SK-N-SH treated with all-trans-retinoic acid at 6 μM for 48 hours (cell line): ENCODE data around the gene FABP3.

Experiments used
- ATAC-seq: fragments of 200-7000 bp; cut with Tn5 transposase; 3 replicates; pipeline ENCODE4 v1.9.1; 2020; ENCODE audit warnings: mild to moderate bottlenecking, moderate library complexity
- ARNTL ChIP-seq: fragments of 450-650 bp; formaldehyde crosslinking; IDR thresholded peaks from 2 replicates; pipeline ENCODE4 v1.5.0; 2020; ENCODE audit warnings: low read depth, mild to moderate bottlenecking, moderate library complexity, borderline replicate concordance
- BACH2 ChIP-seq: fragments of 250-450 bp; sonication (Bioruptor Pico); IDR thresholded peaks from 2 replicates; pipeline ENCODE4 v1.9.0; 2021; ENCODE audit warnings: mild to moderate bottlenecking, borderline replicate concordance
- CREB5 ChIP-seq: fragments of 250-450 bp; sonication (Bioruptor Pico); IDR thresholded peaks from 2 replicates; pipeline ENCODE4 v1.5.1; 2020; ENCODE audit warnings: low read depth, mild to moderate bottlenecking, moderate library complexity
- CSDC2 ChIP-seq: fragments of 250-450 bp; sonication (Bioruptor Pico); IDR thresholded peaks from 2 replicates; pipeline ENCODE4 v1.5.0; 2020; ENCODE audit warnings: mild to moderate bottlenecking, moderate library complexity
- ESRRG ChIP-seq: fragments of 250-450 bp; sonication (Bioruptor Pico); IDR thresholded peaks from 2 replicates; pipeline ENCODE4 v1.6.1; 2021; ENCODE audit warnings: mild to moderate bottlenecking
- GLIS3 ChIP-seq: fragments of 250-450 bp; sonication (Bioruptor Pico); IDR thresholded peaks from 2 replicates; pipeline ENCODE4 v1.5.0; 2020; ENCODE audit warnings: mild to moderate bottlenecking, moderate library complexity
- PPARA ChIP-seq: fragments of 250-450 bp; sonication (Bioruptor Pico); IDR thresholded peaks from 2 replicates; pipeline ENCODE4 v1.5.0; 2020; ENCODE audit warnings: mild to moderate bottlenecking, borderline replicate concordance
- TCF4 ChIP-seq: fragments of 250-450 bp; sonication (Bioruptor Pico); IDR thresholded peaks from 2 replicates; pipeline ENCODE4 v1.8.0; 2021; ENCODE audit warnings: mild to moderate bottlenecking, moderate library complexity, borderline replicate concordance
- TOX ChIP-seq: fragments of 250-450 bp; sonication (Bioruptor Pico); IDR thresholded peaks from 2 replicates; pipeline ENCODE4 v1.8.0; 2021; ENCODE audit warnings: mild to moderate bottlenecking, moderate library complexity, borderline replicate concordance
- TSHZ2 ChIP-seq: fragments of 250-450 bp; sonication (Bioruptor Pico); IDR thresholded peaks from 2 replicates; pipeline ENCODE4 v1.5.0; 2020; ENCODE audit warnings: mild to moderate bottlenecking, moderate library complexity
- ZC3H10 ChIP-seq: fragments of 250-450 bp; sonication (Bioruptor Pico); IDR thresholded peaks from 2 replicates; pipeline ENCODE4 v1.5.1; 2021; ENCODE audit warnings: mild to moderate bottlenecking, moderate library complexity
- ZFP3 ChIP-seq: fragments of 250-450 bp; sonication (Bioruptor Pico); IDR thresholded peaks from 2 replicates; pipeline ENCODE4 v1.5.0; 2020; ENCODE audit warnings: mild to moderate bottlenecking, moderate library complexity
- ZFP30 ChIP-seq: fragments of 450-650 bp; formaldehyde crosslinking; IDR thresholded peaks from 2 replicates; pipeline ENCODE4 v1.5.0; 2022; ENCODE audit warnings: mild to moderate bottlenecking, moderate library complexity
- ZNF565 ChIP-seq: fragments of 450-650 bp; formaldehyde crosslinking; conservative IDR thresholded peaks from 2 replicates; pipeline ENCODE4 v1.5.0; 2020; ENCODE audit warnings: low read depth, mild to moderate bottlenecking, moderate library complexity
- ZNF8 ChIP-seq: fragments of 450-650 bp; formaldehyde crosslinking; IDR thresholded peaks from 2 replicates; pipeline ENCODE4 v1.5.0; 2020; ENCODE audit warnings: mild to moderate bottlenecking, moderate library complexity
- TF ChIP-seq, protein P1 (sequence below): fragments of 250-450 bp; sonication (Bioruptor Pico); IDR thresholded peaks from 2 replicates; pipeline ENCODE4 v1.8.0; 2020; ENCODE audit warnings: mild to moderate bottlenecking, moderate library complexity, borderline replicate concordance
- TF ChIP-seq, protein P2 (sequence below): fragments of 250-450 bp; sonication (Bioruptor Pico); IDR thresholded peaks from 2 replicates; pipeline ENCODE4 v1.8.0; 2021; ENCODE audit warnings: low read depth, mild to moderate bottlenecking, moderate library complexity, borderline replicate concordance
- TF ChIP-seq, protein P3 (sequence below): fragments of 250-450 bp; sonication (Bioruptor Pico); IDR thresholded peaks from 2 replicates; pipeline ENCODE4 v1.5.1; 2021; ENCODE audit warnings: mild to moderate bottlenecking, moderate library complexity

Gene FABP3

GRCh38 chr1:31420716-31421115 lies 47.8 kb upstream of the FABP3 start:
- ATAC-seq, result no peak
- TF ChIP-seq ZFP30 (CRISPR knock-in tag) (no peak), PPARA (no peak), ZNF8 (CRISPR knock-in tag) (no peak), GLIS3 (no peak), CREB5 (no peak), ESRRG (no peak), TCF4 (CRISPR knock-in tag) (no peak), CSDC2 (no peak), ARNTL (no peak), ZNF565 (CRISPR knock-in tag) (no peak), TSHZ2 (CRISPR knock-in tag) (no peak), BACH2 (CRISPR knock-in tag) (no peak)

DNA sequence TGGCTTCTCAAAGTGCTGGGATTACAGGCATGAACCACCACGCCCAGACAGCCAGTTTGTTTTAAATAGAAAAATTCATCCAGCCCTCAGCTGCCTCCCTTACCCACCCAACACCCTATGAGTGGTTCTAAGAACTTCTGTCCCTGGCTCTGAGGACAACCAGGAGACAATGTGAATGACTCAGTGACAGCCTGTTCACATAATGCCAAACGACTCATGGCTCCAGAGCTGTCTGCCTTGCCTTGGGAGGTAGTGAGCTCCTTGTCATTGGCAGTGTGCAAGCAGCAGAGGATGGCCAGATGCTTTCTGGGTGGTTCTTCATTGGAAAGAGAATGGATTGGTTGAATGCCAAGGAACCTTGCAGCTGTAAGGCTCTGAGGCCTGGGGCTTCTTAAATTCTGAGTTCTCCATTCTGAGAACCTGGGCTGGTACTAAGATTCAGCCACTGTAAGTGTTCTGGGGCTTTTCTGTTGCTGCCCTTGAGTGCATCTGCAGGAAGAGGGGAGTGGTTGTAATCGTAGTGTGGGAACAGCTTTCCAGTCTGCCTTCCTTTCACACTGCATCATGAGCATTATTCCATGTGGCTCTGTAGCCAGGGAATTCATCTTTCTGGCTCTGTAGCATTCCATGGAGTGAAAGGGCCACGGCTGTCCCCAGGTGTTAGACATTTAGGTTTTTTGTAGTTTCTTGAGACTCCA lies 45.9 kb upstream of the FABP3 start:
- TF ChIP-seq GLIS3 (no peak), ZNF565 (CRISPR knock-in tag) (no peak), ARNTL (no peak), ZFP30 (CRISPR knock-in tag) (no peak), TCF4 (CRISPR knock-in tag) (no peak), PPARA (no peak), CSDC2 (no peak), BACH2 (CRISPR knock-in tag) (no peak), TOX (CRISPR knock-in tag) (no peak), ESRRG (no peak), ZFP3 (no peak), TSHZ2 (CRISPR knock-in tag) (no peak), ZC3H10 (CRISPR knock-in tag) (no peak), ZNF8 (CRISPR knock-in tag) (no peak)
- TF ChIP-seq, protein P1, sequence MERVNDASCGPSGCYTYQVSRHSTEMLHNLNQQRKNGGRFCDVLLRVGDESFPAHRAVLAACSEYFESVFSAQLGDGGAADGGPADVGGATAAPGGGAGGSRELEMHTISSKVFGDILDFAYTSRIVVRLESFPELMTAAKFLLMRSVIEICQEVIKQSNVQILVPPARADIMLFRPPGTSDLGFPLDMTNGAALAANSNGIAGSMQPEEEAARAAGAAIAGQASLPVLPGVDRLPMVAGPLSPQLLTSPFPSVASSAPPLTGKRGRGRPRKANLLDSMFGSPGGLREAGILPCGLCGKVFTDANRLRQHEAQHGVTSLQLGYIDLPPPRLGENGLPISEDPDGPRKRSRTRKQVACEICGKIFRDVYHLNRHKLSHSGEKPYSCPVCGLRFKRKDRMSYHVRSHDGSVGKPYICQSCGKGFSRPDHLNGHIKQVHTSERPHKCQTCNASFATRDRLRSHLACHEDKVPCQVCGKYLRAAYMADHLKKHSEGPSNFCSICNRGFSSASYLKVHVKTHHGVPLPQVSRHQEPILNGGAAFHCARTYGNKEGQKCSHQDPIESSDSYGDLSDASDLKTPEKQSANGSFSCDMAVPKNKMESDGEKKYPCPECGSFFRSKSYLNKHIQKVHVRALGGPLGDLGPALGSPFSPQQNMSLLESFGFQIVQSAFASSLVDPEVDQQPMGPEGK (CRISPR knock-in tag), result no peak
- TF ChIP-seq, protein P2, sequence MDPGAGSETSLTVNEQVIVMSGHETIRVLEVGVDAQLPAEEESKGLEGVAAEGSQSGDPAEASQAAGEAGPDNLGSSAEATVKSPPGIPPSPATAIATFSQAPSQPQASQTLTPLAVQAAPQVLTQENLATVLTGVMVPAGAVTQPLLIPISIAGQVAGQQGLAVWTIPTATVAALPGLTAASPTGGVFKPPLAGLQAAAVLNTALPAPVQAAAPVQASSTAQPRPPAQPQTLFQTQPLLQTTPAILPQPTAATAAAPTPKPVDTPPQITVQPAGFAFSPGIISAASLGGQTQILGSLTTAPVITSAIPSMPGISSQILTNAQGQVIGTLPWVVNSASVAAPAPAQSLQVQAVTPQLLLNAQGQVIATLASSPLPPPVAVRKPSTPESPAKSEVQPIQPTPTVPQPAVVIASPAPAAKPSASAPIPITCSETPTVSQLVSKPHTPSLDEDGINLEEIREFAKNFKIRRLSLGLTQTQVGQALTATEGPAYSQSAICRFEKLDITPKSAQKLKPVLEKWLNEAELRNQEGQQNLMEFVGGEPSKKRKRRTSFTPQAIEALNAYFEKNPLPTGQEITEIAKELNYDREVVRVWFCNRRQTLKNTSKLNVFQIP, result no peak
- TF ChIP-seq, protein P3, sequence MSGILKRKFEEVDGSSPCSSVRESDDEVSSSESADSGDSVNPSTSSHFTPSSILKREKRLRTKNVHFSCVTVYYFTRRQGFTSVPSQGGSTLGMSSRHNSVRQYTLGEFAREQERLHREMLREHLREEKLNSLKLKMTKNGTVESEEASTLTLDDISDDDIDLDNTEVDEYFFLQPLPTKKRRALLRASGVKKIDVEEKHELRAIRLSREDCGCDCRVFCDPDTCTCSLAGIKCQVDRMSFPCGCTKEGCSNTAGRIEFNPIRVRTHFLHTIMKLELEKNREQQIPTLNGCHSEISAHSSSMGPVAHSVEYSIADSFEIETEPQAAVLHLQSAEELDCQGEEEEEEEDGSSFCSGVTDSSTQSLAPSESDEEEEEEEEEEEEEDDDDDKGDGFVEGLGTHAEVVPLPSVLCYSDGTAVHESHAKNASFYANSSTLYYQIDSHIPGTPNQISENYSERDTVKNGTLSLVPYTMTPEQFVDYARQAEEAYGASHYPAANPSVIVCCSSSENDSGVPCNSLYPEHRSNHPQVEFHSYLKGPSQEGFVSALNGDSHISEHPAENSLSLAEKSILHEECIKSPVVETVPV (CRISPR knock-in tag), result no peak
- no peak for ATAC-seq
